Neuronal stem cell (in vitro differentiated cells): ENCODE data around the gene GSTM1.
"Not testable (repeated sequence)": the region's sequence is repeated elsewhere in the genome, so short reads cannot be mapped to it uniquely, and the experiment has no call there.

ENCODE experiments used
- DNase-seq: peaks from one replicate; pipeline ENCODE4 v3.0.0-alpha.2; 2013; ENCODE audit warnings: low spot score
- H2AFZ ChIP-seq: one replicate; pipeline ENCODE4 v1.6.1; 2013; ENCODE audit warnings: mild to moderate bottlenecking, low read length, inconsistent platforms
- H2AK5ac ChIP-seq: 2 replicates; pipeline ENCODE4 v1.6.1; 2013; ENCODE audit warnings: low read depth, mild to moderate bottlenecking, inconsistent platforms, low read length, moderate library complexity, mixed read lengths
- H2BK120ac ChIP-seq: 2 replicates; pipeline ENCODE4 v1.6.1; 2013; ENCODE audit warnings: low read depth, mild to moderate bottlenecking, inconsistent platforms, low read length, moderate library complexity, mixed read lengths
- H2BK12ac ChIP-seq: one replicate; pipeline ENCODE4 v1.6.1; 2013; ENCODE audit warnings: low read length, inconsistent platforms
- H2BK15ac ChIP-seq: 2 replicates; pipeline ENCODE4 v1.6.1; 2013; ENCODE audit warnings: mild to moderate bottlenecking, low read length, inconsistent platforms, mixed read lengths
- H2BK5ac ChIP-seq: one replicate; pipeline ENCODE4 v1.6.1; 2013; ENCODE audit warnings: inconsistent platforms, mild to moderate bottlenecking, low read length, moderate library complexity
- H3K14ac ChIP-seq: one replicate; pipeline ENCODE4 v1.6.1; 2013; ENCODE audit warnings: low read length, inconsistent platforms
- H3K18ac ChIP-seq: 2 replicates; pipeline ENCODE4 v1.6.1; 2013; ENCODE audit warnings: low read length, inconsistent platforms
- H3K23ac ChIP-seq: 2 replicates; pipeline ENCODE4 v1.6.1; 2013; ENCODE audit warnings: low read depth, mild to moderate bottlenecking, mixed read lengths, low read length, inconsistent platforms; ENCODE audit not compliant: poor library complexity
- H3K27ac ChIP-seq: replicated peaks from 3 replicates; pipeline ENCODE4 v1.5.1; 2013; ENCODE audit warnings: low read length, inconsistent platforms
- H3K27me3 ChIP-seq, 3 experiments: 2 replicates each; pipeline ENCODE4 v1.6.1; 2013; ENCODE audit warnings: low read length in 3 of 3, mild to moderate bottlenecking in 2 of 3, inconsistent platforms in 1 of 3, low read depth in 1 of 3, mixed read lengths in 1 of 3, moderate library complexity in 1 of 3; ENCODE audit not compliant: control insufficient read depth in 3 of 3, insufficient read depth in 3 of 3
- H3K36me3 ChIP-seq, 2 donors: replicated peaks in 1 of 2; 2 replicates each; pipeline ENCODE4 v1.6.1; 2013; ENCODE audit warnings: low read length in 2 of 2; ENCODE audit not compliant: control insufficient read depth in 2 of 2, insufficient read depth in 2 of 2
- H3K4ac ChIP-seq: 2 replicates; pipeline ENCODE4 v1.6.1; 2013; ENCODE audit warnings: inconsistent platforms, mild to moderate bottlenecking, low read length, moderate library complexity
- H3K4me1 ChIP-seq, 2 donors: 1 replicate in 1 of 2; 2 replicates in 1 of 2; pipeline ENCODE4 v1.6.1; 2013; ENCODE audit warnings: low read length in 2 of 2, low read depth in 1 of 2; ENCODE audit not compliant: control insufficient read depth in 2 of 2, insufficient read depth in 1 of 2
- H3K4me2 ChIP-seq: one replicate; pipeline ENCODE4 v1.6.1; 2013; ENCODE audit warnings: mild to moderate bottlenecking, low read length, inconsistent platforms; ENCODE audit not compliant: insufficient read depth, poor library complexity, severe bottlenecking
- H3K4me3 ChIP-seq, 2 donors: 2 replicates each; pipeline ENCODE4 v1.5.1; 2013; ENCODE audit warnings: low read length in 2 of 2, mild to moderate bottlenecking in 2 of 2, inconsistent platforms in 1 of 2, moderate library complexity in 1 of 2
- H3K79me1 ChIP-seq: one replicate; pipeline ENCODE4 v1.6.1; 2013; ENCODE audit warnings: low read depth, mild to moderate bottlenecking, inconsistent platforms, low read length, moderate library complexity
- H3K9ac ChIP-seq: one replicate; pipeline ENCODE4 v1.6.1; 2013; ENCODE audit warnings: mild to moderate bottlenecking, low read depth, low read length, inconsistent platforms; ENCODE audit not compliant: poor library complexity
- H3K9me3 ChIP-seq, 2 donors: replicated peaks in 1 of 2; 2 replicates each; pipeline versions ENCODE3 to v1.6.1; 2013; ENCODE audit warnings: low read length in 2 of 2, mild to moderate bottlenecking in 2 of 2, inconsistent platforms in 1 of 2, low read depth in 1 of 2, mixed read lengths in 1 of 2, moderate library complexity in 1 of 2; ENCODE audit not compliant: control insufficient read depth in 2 of 2, insufficient read depth in 1 of 2
- H4K8ac ChIP-seq: one replicate; pipeline ENCODE4 v1.6.1; 2013; ENCODE audit warnings: low read depth, mild to moderate bottlenecking, inconsistent platforms, low read length, moderate library complexity
- H4K91ac ChIP-seq: one replicate; pipeline ENCODE4 v1.6.1; 2013; ENCODE audit warnings: low read length, low read depth, mild to moderate bottlenecking, inconsistent platforms; ENCODE audit not compliant: poor library complexity
- WGBS, 2 donors: extraction: QIAGEN DNeasy Blood & Tissue Kit; methylation state at CpG; one replicate each; pipeline ENCODE4 v1.1.7; 2013; ENCODE audit warnings: missing lambda C conversion rate in 2 of 2, mixed read lengths in 1 of 2; ENCODE audit not compliant: insufficient read length in 2 of 2, insufficient replicate concordance in 1 of 2; ENCODE audit errors: extremely low coverage in 2 of 2; 5-methylcytosine and 5-hydroxymethylcytosine counted together

The GSTM1 gene

DNA sequence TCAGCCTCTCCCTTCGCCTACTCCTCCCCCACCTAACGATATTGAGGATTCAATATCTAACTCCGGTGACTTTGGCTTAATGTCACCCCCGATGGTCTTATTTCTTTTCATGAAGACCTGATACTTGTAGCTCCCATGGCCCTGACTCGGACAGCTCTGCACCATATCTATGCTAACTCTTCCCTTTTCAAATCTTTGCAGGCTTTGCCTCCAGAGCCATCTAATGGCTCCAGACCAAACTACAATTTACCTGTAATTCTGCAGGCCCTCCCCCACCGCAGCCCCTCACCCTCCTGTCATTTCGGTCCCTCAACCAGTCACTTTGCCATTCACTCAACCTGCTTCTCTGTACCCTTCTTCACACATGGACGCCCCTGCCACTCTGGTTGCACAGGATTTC, 16.6 kb downstream of the GSTM1 start:
- H2AFZ ChIP-seq, result no peak overlapping the region
- no peaks in the 10 kb centered on the region for H3K36me3 ChIP-seq
- H3K14ac ChIP-seq, result no peak overlapping the region
- H2BK5ac ChIP-seq, result no peak overlapping the region
- H4K8ac ChIP-seq, result no peak overlapping the region
- H3K27me3 ChIP-seq, result no peaks in the 10 kb centered on the region
- H2AK5ac ChIP-seq, result no peak overlapping the region
- no peak overlapping the region for H2BK120ac ChIP-seq
- H3K4me3 ChIP-seq, result no peak overlapping the region
- no peak overlapping the region for H2BK15ac ChIP-seq
- DNase-seq, result no peak
- H3K4me2 ChIP-seq, result no peak overlapping the region
- H3K79me1 ChIP-seq, result no peaks in the 10 kb centered on the region
- H3K4me1 ChIP-seq, result no peaks in the 10 kb centered on the region
- no peak overlapping the region for H2BK12ac ChIP-seq
- H3K9me3 ChIP-seq, result no peaks in the 10 kb centered on the region
- H3K18ac ChIP-seq, result no peak overlapping the region
- H3K9ac ChIP-seq, result no peak overlapping the region
- no peak overlapping the region for H4K91ac ChIP-seq
- no peak overlapping the region for H3K27ac ChIP-seq
- no peak overlapping the region for H3K4ac ChIP-seq
- no CpG with 5 or more reads among the region's 8 CpGs for WGBS, 2 donors
- H3K23ac ChIP-seq, result no peak overlapping the region

DNA sequence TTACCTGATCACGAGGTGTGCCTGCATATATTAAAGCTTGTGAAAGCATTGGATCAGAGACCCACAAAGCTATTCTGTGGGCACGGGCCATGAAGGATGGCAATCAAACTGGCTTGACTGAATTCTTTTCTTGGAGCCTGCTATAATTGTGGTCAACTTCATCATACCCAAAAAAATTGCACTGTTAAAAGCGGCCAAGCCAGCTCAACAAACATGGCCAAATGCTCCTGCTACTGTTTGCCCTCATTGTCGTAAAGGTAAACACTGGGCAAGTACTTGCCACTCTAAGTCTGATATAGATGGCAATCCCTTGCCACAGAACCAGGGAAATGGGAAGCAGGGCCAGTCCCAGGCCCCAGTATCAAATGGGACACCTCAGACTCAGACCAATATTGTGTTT, 17.8 kb downstream of the GSTM1 start:
- no CpG with 5 or more reads among the region's 4 CpGs for WGBS, 2 donors
- no peak for DNase-seq

DNA sequence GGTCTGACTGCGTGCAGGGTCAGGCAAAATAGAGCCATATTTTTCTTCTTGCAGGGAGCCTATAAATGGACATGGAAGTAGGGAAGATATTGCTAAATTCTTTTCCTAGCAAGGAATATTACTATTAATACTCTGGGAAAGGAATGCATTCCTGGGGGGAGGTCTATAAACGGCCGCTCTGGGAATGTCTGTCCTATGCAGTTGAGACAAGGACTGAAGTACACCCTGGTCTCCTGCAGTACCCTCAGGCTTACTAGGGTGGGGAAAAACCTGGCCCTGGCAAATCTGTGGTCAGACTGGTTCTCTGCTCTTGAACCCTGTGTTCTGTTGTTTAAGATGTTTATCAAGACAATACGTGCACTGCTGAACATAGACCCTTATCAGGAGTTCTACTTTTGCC, 21.3 kb downstream of the GSTM1 start:
- not testable (repeated sequence) for H3K4me3 ChIP-seq, H3K79me1 ChIP-seq, H3K4me1 ChIP-seq, H2BK15ac ChIP-seq, H2BK12ac ChIP-seq, H3K9me3 ChIP-seq, H4K8ac ChIP-seq, H2BK120ac ChIP-seq, H3K27me3 ChIP-seq, H3K23ac ChIP-seq, H3K4ac ChIP-seq, H2BK5ac ChIP-seq, H3K9ac ChIP-seq, H2AK5ac ChIP-seq, H2AFZ ChIP-seq, H3K18ac ChIP-seq, DNase-seq, H3K14ac ChIP-seq, H3K4me2 ChIP-seq, H3K36me3 ChIP-seq, H4K91ac ChIP-seq, H3K27ac ChIP-seq
- no CpG with 5 or more reads among the region's 4 CpGs for WGBS, 2 donors

More for the DNA sequence above, 17.8 kb downstream of the GSTM1 start:
- Histone ChIP-seq H4K8ac (no peak overlapping the region), H3K79me1 (no peaks in the 10 kb centered on the region), H3K9ac (no peak overlapping the region), H2AK5ac (no peak overlapping the region), H3K4ac (no peak overlapping the region), H3K14ac (no peak overlapping the region), H3K4me2 (no peak overlapping the region), H3K27me3 (no peaks in the 10 kb centered on the region), H3K4me1 (no peaks in the 10 kb centered on the region), H3K27ac (no peak overlapping the region), H3K18ac (no peak overlapping the region), H2BK12ac (no peak overlapping the region), H2BK15ac (no peak overlapping the region), H2BK120ac (no peak overlapping the region), H2AFZ (no peak overlapping the region), H3K9me3 (no peaks in the 10 kb centered on the region), H3K36me3 (no peaks in the 10 kb centered on the region), H3K4me3 (no peak overlapping the region), H2BK5ac (no peak overlapping the region), H4K91ac (no peak overlapping the region), H3K23ac (no peak overlapping the region)

DNA sequence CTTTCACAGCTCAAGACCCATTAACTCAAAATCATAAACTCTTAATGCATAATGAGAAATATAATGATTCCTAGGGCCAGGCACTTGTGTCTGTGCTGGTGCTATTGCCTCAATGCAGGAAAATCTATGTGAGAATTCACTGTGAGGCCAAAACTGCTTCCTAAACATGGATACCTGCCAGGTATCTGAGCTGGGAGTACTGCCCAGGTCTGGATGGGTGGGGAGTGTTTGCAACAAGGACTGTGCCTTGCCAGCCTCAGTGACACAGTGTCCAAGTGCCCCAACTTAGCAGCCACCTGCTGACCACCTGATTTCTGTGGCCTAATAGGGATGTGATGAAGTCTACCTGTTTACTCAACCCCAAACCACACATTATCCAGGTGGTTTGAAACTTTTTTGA, 22.2 kb downstream of the GSTM1 start:
- H3K9ac ChIP-seq, H3K18ac ChIP-seq, H3K4me3 ChIP-seq, H3K4me2 ChIP-seq, H3K27me3 ChIP-seq, H2BK120ac ChIP-seq, H2AFZ ChIP-seq, H2BK5ac ChIP-seq, H2BK12ac ChIP-seq, H3K4ac ChIP-seq, H3K27ac ChIP-seq, H2BK15ac ChIP-seq, H3K9me3 ChIP-seq, H3K79me1 ChIP-seq, H4K91ac ChIP-seq, DNase-seq, H4K8ac ChIP-seq, H3K36me3 ChIP-seq, H2AK5ac ChIP-seq, H3K23ac ChIP-seq, H3K4me1 ChIP-seq, H3K14ac ChIP-seq: not testable (repeated sequence)
